GM18517 (cell line): ENCODE measurements around the gene SELENOK.

ENCODE experiments used
- ATAC-seq: cut with Tn5 transposase; IDR thresholded peaks from one replicate; pipeline ENCODE4 v1.9.1; 2021; ENCODE audit warnings: mild to moderate bottlenecking, moderate library complexity; ENCODE audit not compliant: unreplicated experiment

SELENOK gene

DNA sequence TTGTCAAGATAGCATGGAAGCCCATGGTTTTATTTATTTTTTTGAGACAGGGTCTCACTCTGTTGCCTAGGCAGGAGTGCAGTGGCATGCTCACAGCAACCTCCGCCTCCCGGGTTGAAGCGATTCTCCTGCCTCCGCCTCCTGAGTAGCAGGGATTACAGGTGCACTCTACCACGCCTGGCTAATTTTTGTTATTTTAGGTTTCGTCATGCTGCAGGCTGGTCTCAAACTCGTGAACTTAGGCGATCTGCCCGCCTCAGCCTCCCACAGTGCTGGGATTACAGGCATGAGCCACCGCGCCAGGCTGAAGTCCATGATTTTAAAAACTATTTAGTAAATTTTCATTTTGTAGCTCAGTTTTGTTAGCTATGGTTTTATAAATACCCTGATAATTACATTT lies 7.0 kb downstream of the SELENOK start:
- no peak for ATAC-seq

DNA sequence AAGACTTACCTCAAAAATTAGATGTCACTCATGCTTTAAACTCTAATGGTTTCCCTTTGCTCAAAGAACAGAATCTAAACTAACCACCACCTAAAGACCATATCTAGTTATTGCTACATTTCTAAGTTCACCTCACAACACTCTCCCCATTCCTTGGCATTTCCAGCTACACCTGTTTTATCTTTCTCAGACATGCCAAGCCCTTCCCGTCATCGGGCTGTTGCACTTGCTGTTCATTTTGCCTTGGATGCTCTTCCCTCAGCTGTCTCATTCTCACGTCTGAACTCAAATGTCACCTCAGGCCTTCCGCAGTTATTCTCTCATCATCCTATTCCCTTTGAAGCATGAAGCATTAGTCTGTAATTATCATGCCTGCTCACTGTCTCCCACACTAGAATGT lies 8.7 kb downstream of the SELENOK start:
- ATAC-seq, result no peak

DNA sequence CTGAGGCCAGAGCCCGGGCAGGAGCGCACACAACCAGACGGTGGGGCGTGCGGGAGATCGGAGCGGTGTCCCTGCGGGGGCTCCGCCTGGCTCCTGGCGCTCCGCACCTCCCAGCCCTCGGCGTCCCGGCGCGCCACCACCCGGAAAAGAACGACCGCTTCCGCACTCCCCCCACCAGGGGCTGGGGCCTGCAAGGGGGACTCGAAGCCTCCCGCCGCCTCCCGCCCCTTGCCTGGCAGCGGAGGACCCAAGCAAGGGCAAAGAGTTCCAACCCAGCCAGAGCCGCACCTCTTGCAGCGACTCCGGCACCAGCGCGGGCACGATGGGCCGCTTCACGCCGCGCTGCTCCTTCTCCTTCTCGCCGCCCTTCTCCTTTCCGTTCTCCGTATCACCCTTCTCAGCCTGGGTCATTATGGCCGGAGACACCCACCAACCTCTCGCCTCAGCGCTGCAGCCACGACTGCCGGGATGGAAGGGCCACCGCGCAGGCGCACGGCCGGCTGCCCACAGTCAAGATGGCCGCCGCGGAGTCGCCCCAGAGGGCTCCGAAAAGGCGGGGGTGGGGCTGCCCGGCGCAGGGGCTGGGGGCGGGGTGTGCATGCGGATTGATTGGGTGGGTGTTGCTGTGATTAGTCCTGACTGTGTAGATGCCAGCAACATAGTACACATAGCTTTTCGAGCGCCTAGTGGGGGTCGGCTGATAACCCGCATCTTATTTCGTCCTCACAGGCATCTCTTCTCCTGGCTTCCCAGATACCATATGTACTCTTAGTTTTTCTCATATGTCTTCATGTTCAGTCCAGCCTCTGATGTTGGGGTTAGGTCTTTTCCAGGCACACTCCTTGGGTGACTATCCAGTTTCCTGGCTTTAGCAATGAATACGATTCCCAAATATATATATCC lies 9.7 kb downstream of the SELENOK start, which contains the start of gene ACTR8:
Gene ACTR8, minus strand, starts transcription at position 462 of the 903 bp plus-strand sequence. Its CDS starts 51 bp downstream, at position 411.
- peak; percentile 76 for ATAC-seq

DNA sequence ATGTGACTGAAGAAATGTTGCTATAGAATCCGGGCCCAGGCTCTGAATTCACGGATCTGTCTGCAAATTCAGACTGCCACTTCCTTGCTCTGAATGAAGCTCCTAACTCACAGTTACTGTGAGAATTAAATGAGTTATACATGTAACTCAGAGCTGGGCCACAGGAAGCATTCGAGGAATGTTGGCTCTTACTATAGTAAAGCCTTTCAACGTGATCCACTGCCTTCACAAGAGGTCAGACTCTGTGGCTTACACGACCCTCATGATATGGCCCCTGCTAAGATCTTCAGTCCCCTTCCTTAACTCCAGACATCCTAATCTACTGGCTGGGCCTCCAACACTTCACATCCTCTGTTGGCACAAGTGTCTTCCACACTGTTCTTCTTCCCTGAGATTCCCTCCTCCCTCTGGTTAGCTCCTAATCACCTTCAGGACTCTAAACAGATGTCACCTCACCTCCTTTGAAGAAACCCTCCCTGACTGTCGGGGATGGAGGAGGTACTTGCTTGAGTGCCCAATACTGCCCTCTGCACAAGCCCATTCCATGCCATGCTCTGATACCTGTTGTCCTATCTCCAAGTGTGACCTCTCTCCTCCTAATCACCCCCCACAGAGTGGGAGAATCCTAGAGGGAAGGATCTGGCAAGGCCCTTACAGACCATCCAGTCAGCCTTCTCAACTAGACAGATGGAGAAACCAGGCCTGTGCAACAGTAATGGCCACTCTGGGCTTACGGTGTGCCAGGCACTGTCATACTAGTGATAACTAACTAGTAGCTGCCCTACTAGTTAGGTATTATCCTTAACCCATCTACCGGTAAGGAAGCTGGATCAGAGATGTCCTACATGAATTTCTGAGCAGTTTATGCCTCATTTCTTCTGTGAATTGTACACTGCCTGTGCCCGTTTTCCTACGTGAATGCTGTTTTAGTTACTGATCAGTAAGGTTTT lies 11.0 kb downstream of the SELENOK start:
- no peak for ATAC-seq

DNA sequence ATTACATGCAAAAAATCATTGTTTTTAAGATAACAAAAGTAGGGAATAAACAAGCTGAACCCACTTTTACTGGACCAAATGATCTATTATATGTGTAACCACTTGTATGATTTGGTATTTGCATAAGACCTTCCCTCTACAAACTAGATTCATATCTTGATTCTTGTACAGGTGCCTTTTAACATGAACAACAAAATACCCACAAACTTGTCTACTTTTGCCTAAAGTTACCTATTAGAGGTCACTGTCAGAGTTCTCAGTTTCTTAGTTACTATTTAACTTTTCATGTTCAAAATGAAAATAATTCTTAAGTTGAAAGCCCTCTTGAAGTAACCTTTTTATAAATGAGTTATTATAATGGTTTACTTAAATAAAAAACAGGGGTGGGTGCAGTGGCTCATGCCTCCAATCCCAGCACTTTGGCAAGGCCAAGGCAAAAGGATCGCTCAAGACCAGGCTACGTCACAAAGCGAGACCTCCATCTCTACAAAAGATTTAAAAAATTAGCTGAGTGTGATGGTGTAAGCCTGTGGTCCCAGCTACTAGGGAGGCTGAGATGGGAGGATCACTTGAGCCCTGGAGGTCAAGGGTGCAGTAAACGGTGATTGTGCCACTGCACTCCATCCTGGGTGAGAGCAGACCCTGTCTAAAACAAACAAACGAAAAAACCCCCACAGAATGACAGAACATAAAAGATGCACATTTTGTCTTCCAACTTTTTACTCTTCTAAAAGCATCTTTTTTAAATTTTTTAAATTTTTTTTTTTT lies 25.7 kb downstream of the SELENOK start:
- ATAC-seq, result no peak

GRCh38 chr3:53863145-53863544 lies 28.5 kb downstream of the SELENOK start:
- ATAC-seq, result no peak

DNA sequence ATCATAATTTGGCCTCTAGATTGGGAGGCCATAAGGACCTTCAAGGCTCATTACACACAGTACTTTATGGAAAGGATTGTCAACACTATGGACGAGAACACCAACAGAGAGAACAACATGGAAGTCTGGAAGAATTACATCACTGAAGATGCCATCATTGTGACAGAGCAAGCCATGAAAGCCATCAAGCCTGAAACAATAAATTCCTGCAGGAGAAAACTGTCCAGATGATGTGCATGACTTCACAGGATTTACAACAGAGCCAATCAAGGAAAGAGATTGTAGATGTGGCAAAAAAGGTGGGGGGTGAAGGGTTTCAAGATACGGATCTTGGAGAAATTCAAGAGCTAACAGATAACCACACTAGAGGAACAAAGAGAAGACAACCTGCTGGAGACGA lies 29.4 kb downstream of the SELENOK start:
- ATAC-seq, result no peak

DNA sequence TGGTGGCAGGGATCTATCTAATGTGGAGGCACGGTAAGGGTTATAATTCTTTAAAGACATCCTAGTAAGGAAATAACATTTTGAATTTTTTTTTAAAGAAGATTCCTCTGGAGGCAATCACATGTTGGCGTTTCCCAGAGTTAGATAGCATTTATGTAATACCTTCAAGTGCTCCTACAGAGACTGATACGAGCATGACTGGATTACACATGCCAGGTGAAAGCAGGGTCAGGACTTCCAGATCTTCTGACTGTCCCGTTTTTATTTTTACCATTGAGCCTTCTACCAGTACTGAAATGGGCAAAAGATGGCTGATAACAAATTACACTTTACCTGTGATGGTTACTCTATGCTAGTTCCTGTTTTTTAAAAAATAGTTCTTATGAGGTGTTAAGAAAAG lies 31.5 kb downstream of the SELENOK start:
- no peak for ATAC-seq

DNA sequence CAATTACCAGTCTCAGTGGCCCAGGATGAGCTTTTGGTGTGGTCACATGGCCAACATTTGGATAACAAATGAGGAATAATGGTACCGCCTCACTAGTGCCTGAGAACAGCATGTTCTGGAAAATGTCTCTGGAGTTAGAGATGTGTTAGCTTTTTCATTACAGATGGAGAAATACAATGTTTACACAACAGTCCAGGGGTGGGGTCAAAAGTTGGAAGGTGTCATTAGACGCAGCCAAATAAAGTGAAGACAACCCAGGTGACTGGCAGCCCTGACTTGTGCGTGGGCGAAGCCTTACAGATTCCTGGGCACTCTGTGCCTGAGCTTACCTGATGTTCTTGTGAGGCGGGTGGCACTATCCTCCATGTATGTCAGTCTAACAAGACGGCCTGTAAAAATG lies 32.5 kb downstream of the SELENOK start:
- ATAC-seq, result no peak

DNA sequence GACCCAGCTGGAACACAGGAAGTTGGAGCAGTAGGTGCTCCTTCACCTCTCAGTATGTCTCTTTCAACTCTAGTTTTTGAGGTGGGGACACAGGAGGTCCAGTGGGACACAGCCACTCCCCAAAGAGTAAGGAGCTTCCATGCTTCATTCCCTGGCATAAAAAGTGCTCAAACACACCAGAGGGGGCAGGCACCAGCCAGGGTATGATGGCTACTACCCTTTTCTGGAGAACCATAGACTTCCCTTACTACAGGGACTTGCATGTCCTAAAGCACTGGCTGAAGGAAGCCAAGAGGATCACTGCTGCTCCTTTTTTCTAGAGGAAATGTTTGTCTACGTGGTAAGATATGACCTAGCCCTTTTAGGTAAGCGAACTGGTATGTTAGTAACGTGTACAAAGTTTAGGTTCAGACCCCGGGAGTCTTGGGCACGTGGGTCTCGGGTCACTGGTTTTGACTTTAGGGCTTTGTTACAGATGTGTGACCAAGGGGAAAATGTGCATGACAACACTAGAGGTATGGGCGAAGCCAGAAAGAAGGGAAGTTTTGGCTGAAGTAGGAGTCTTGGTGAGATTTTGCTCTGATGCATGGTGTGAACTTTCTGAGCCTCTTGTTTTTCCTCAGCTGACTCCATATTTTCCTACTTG lies 33.4 kb downstream of the SELENOK start:
- ATAC-seq, result no peak

DNA sequence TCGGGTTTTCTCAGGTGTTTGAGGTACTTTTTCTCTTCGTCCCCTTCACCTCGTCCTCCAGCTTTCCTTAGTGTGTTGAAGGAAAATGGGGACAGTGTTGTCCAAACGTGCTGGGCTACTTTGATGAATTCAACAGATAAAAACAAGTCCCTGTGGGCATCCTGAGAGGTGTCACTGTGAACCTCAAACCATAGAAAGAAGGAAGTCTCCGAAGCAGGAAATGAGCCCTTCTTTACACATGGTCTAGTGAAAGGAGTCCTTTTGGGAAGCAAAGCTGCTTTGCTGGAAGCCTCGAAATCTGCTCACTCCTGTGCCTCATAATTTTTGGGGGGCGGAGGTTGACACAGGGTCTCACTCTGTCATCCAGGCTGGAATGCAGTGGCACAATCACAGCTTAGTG lies 34.7 kb downstream of the SELENOK start:
- ATAC-seq, result no peak

GRCh38 chr3:53850895-53851294 lies 40.8 kb downstream of the SELENOK start:
- no peak for ATAC-seq

GRCh38 chr3:53849916-53850315 lies 41.7 kb downstream of the SELENOK start:
- no peak for ATAC-seq

DNA sequence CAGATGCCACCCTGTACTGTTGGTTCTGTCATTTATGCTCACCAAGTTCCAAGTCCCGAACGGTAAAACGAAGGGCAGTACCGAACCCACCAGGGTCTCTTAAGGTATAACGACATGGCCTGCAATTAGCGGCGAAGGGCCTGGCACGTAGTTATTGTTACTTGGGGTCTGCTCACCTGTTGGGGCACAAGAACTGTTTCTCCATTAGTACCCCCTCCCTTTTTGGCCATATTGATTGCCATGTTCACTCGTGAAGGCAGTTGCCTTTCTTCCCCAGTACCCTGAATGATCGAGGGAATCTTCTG lies 44.9 kb downstream of the SELENOK start:
- no peak for ATAC-seq

DNA sequence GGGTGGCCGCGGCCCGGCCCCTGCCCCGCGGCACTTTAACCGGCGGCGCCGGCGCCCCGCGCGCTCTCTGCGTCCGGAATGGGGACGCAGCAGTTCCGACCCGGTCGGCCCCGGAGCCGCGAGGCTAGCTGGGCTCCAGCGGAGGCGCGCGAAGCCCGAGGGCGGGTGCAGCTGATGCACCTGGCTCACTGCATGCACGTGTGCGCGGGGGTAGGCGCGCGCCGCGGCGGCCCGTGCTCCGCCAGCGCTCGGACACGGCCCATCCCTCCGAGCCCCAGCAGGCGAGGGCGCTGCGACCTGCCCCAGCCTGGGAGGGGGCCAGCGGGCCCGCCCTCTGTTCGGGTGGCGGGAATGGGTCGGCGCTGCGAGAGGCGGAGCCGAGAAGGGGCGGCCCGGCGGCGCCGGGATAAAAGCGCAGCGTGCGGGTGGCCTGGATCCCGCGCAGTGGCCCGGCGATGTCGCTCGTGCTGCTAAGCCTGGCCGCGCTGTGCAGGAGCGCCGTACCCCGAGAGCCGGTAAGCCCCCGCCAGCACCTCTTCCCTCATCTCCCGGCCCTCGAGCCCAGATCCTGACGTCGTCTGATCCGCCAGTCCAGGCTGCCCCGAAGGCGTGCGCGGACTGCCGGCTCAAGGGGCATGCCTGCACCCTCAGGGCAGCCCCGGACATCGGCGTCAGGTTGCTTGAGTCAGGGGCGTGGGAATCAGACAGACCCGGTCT lies 45.4 kb downstream of the SELENOK start, which contains the start of the genes CHDH and IL17RB:
Gene CHDH, minus strand, starts transcription at position 286 of the 717 bp plus-strand sequence. CDS start 22,411 bp downstream, outside the sequence.
Gene IL17RB, plus strand, starts transcription at position 435 of the 717 bp plus-strand sequence. Its CDS starts 21 bp downstream, at position 456.
- ATAC-seq, result peak; percentile 40

DNA sequence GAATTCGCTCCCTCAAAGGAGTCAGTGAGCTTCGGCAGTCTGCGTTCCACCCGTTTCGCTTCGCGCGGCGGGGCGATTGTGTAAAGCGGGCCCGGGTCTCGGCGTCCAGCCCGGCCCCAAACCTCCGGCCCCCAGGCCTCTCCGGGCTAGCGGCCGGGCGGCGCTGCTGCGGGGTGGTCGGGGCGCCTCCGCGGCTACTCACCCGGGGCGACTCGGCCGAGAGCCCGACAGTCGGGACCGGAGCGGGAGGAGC lies 45.9 kb downstream of the SELENOK start:
- ATAC-seq, result peak; percentile 15

DNA sequence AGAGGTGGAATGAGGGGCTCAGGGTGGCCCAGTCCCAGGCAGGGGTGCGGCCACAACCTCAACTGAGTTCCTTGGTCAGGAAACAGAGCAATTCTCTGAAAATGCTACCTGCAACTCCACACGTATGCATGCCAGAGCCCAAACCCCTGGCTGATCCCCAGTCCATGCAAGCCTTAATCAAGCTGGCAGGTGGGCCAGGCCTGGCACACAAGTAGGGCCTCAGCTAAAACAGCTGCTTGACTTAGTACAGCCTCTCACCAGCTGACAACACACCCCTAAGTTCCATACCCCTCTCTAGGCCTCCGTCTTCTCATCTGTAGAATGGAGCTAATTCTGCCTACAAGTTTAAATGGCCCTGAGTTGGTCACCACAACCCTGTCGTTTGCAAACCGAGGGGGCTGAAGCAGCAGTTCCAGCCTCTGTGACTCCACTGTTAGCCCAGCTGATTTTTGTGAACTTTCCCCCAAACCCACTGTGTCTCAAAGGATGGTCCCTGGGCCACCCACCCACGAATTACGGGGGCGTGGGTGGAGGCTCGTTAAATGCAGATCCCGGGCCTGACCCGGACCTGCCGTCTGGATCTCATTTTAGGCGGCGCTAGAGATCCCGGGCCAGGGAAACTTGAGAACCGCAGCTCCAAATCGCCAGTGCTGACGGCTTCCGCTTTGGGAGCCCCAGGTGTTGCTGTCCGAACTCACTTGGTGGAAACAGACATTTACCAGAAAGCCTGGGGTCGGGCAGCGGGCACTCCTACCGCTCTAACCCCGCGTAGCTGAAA lies 46.4 kb downstream of the SELENOK start:
- ATAC-seq, result peak; percentile 1

DNA sequence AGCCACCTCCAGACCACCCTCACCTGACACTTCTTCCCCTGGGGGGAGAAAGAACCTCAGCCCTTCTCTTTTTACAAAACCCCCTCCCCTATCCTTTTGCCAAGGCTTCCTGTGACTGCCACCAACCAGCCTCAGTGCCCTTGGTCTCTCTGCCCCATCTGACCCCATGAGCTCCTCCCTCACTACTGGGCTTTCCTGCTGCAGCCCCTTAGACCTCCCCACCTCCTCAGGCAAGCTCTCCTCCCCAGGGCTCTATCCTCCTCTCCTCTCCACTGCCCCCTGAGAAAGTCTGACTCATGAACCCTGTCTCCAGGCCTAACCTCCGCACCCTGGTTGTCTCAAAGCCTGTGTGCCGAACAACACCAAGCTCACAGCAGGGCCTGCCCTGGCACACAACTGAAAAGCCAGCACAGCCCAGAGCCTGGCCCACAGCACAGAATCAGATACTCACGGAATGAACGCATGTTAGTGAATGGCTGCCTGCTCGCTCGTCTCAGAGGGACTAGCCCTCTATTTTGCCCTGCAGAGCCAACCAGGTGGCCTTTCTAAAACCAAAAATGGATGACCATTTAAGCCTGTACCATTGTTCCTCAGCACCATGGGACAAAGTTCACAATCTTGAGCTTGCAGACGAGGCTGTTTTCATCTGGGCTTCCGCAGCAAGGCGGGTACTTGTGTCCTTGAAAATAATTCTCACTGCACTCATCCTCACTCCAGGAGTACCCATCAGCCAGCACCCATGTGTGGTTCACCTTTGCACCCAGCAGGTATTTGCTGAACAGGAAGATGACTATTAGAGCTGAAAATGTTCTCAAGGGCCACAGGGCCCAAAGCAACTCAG lies 47.2 kb downstream of the SELENOK start:
- no peak for ATAC-seq
